Mesendoderm (in vitro differentiated cells): ENCODE data around the gene ZNRF3.

ENCODE experiments used
- DNase-seq: peaks from one replicate; pipeline ENCODE4 v3.0.0; 2013
- H2AK5ac ChIP-seq: 2 replicates; pipeline ENCODE4 v1.6.1; 2013; ENCODE audit warnings: low read length, inconsistent platforms
- H2BK120ac ChIP-seq: 2 replicates; pipeline ENCODE4 v1.6.1; 2013; ENCODE audit warnings: low read depth, mild to moderate bottlenecking, low read length, moderate library complexity, mixed read lengths
- H2BK15ac ChIP-seq: replicated peaks from 2 replicates; pipeline ENCODE4 v1.6.1; 2013; ENCODE audit warnings: low read depth, mild to moderate bottlenecking, moderate library complexity
- H2BK5ac ChIP-seq: 2 replicates; pipeline ENCODE4 v1.6.1; 2013; ENCODE audit warnings: low read length, inconsistent platforms
- H3K18ac ChIP-seq: 2 replicates; pipeline ENCODE4 v1.6.1; 2013; ENCODE audit warnings: mild to moderate bottlenecking, low read length, mixed read lengths
- H3K23ac ChIP-seq: one replicate; pipeline ENCODE4 v1.6.1; 2013; ENCODE audit warnings: low read length
- H3K27ac ChIP-seq: 2 replicates; pipeline ENCODE4 v1.5.1; 2013; ENCODE audit warnings: low read depth, mild to moderate bottlenecking, inconsistent platforms, low read length, moderate library complexity
- H3K27me3 ChIP-seq: 2 replicates; pipeline ENCODE4 v1.6.1; 2013; ENCODE audit warnings: low read length, control low read depth, mild to moderate bottlenecking, inconsistent platforms; ENCODE audit not compliant: insufficient read depth, poor library complexity
- H3K36me3 ChIP-seq: 2 replicates; pipeline ENCODE4 v1.6.1; 2013; ENCODE audit warnings: low read length, inconsistent platforms; ENCODE audit not compliant: control insufficient read depth, insufficient read depth
- H3K4ac ChIP-seq: one replicate; pipeline ENCODE4 v1.6.1; 2013; ENCODE audit warnings: low read depth, mild to moderate bottlenecking, low read length, moderate library complexity
- H3K4me1 ChIP-seq: 2 replicates; pipeline ENCODE4 v1.6.1; 2013; ENCODE audit warnings: low read depth, low read length, inconsistent platforms; ENCODE audit not compliant: control insufficient read depth
- H3K4me2 ChIP-seq: 2 replicates; pipeline ENCODE4 v1.6.1; 2013; ENCODE audit warnings: low read length
- H3K4me3 ChIP-seq: 2 replicates; pipeline ENCODE4 v1.5.1; 2013; ENCODE audit warnings: mild to moderate bottlenecking, low read length
- H3K56ac ChIP-seq: one replicate; pipeline ENCODE4 v1.6.1; 2013; ENCODE audit warnings: low read length
- H3K79me1 ChIP-seq: 2 replicates; pipeline ENCODE4 v1.6.1; 2013; ENCODE audit warnings: low read length, inconsistent platforms
- H3K79me2 ChIP-seq: 2 replicates; pipeline ENCODE4 v1.6.1; 2013; ENCODE audit warnings: mild to moderate bottlenecking, low read length; ENCODE audit not compliant: control insufficient read depth, insufficient read depth
- H3K9ac ChIP-seq: 2 replicates; pipeline ENCODE4 v1.6.1; 2013; ENCODE audit warnings: low read length, inconsistent platforms
- H4K5ac ChIP-seq: one replicate; pipeline ENCODE4 v1.6.1; 2013; ENCODE audit warnings: low read length
- H4K8ac ChIP-seq: one replicate; pipeline ENCODE4 v1.6.1; 2013; ENCODE audit warnings: low read depth, mild to moderate bottlenecking, control low read depth, low read length, moderate library complexity
- WGBS: extraction: QIAGEN DNeasy Blood & Tissue Kit; methylation state at CpG from one replicate; pipeline ENCODE4 v1.1.7; 2013; ENCODE audit warnings: low lambda C conversion rate, missing lambda C conversion rate; ENCODE audit not compliant: insufficient coverage; ENCODE audit errors: extremely low coverage; 5-methylcytosine and 5-hydroxymethylcytosine counted together

ZNRF3 gene

GRCh38 chr22:28998681-28999080 is 115.3 kb downstream of the ZNRF3 start:
- no peak overlapping the region for H3K4ac ChIP-seq
- H4K8ac ChIP-seq = no peak overlapping the region
- H3K18ac ChIP-seq = no peak overlapping the region
- H3K9ac ChIP-seq = no peak overlapping the region
- H2AK5ac ChIP-seq = no peak overlapping the region
- H3K27me3 ChIP-seq = no peaks in the 10 kb centered on the region
- no peak overlapping the region for H2BK15ac ChIP-seq
- H3K36me3 ChIP-seq = no peaks in the 10 kb centered on the region
- no peak overlapping the region for H4K5ac ChIP-seq
- H3K56ac ChIP-seq = no peak overlapping the region
- no peak overlapping the region for H2BK120ac ChIP-seq
- no peak overlapping the region for H3K23ac ChIP-seq
- H3K4me2 ChIP-seq = no peak overlapping the region
- H2BK5ac ChIP-seq = no peak overlapping the region
- peaks cover 10% of the 10 kb centered on the region for H3K79me1 ChIP-seq
- no CpG with 5 or more reads among the region's 3 CpGs for WGBS
- H3K27ac ChIP-seq = no peak overlapping the region
- no peak overlapping the region for H3K4me3 ChIP-seq
- DNase-seq = no peak
- peaks cover 2% of the 10 kb centered on the region for H3K79me2 ChIP-seq
- H3K4me1 ChIP-seq = peaks cover 4% of the 10 kb centered on the region

GRCh38 chr22:28999510-28999909 is 116.1 kb downstream of the ZNRF3 start:
- H3K79me2 ChIP-seq = peaks cover 2% of the 10 kb centered on the region
- H3K4ac ChIP-seq = no peak overlapping the region
- peaks cover 10% of the 10 kb centered on the region for H3K4me1 ChIP-seq
- H3K18ac ChIP-seq = no peak overlapping the region
- no peak overlapping the region for H3K23ac ChIP-seq
- no peaks in the 10 kb centered on the region for H3K36me3 ChIP-seq
- H3K4me2 ChIP-seq = no peak overlapping the region
- H3K4me3 ChIP-seq = no peak overlapping the region
- no peak overlapping the region for H3K56ac ChIP-seq
- H2BK120ac ChIP-seq = no peak overlapping the region
- H3K79me1 ChIP-seq = peaks cover 10% of the 10 kb centered on the region
- no peak overlapping the region for H3K9ac ChIP-seq
- WGBS = no CpG with 5 or more reads among the region's 7 CpGs
- no peaks in the 10 kb centered on the region for H3K27me3 ChIP-seq
- no peak overlapping the region for H4K5ac ChIP-seq
- H2BK5ac ChIP-seq = no peak overlapping the region
- no peak overlapping the region for H4K8ac ChIP-seq
- no peak overlapping the region for H2AK5ac ChIP-seq
- H3K27ac ChIP-seq = peak overlapping the region; percentile 2
- H2BK15ac ChIP-seq = no peak overlapping the region
- no peak for DNase-seq

- no peaks in the 10 kb centered on the region for H3K27me3 ChIP-seq
- no peak overlapping the region for H4K5ac ChIP-seq
- H3K4ac ChIP-seq = no peak overlapping the region
- H3K79me2 ChIP-seq = peaks cover 2% of the 10 kb centered on the region
- no peak overlapping the region for H2AK5ac ChIP-seq
- no peak overlapping the region for H2BK15ac ChIP-seq
- no peak overlapping the region for H3K9ac ChIP-seq
- WGBS = no CpG with 5 or more reads among the region's 1 CpG
- H3K56ac ChIP-seq = no peak overlapping the region
- H4K8ac ChIP-seq = no peak overlapping the region
- no peak overlapping the region for H3K4me3 ChIP-seq
- peaks cover 10% of the 10 kb centered on the region for H3K79me1 ChIP-seq
- no peak overlapping the region for H3K18ac ChIP-seq
- no peak overlapping the region for H3K23ac ChIP-seq
- H3K27ac ChIP-seq = peak overlapping the region; percentile 2
- no peak overlapping the region for H3K4me2 ChIP-seq
- H2BK120ac ChIP-seq = no peak overlapping the region
- no peak overlapping the region for H2BK5ac ChIP-seq
- no peaks in the 10 kb centered on the region for H3K36me3 ChIP-seq
- H3K4me1 ChIP-seq = peaks cover 13% of the 10 kb centered on the region
- peak; percentile 70 for DNase-seq
Observed at GRCh38 chr22:28999919-29000556, 116.7 kb downstream of the ZNRF3 start.

- Histone ChIP-seq H3K4me1 (peaks cover 16% of the 10 kb centered on the region), H3K27me3 (no peaks in the 10 kb centered on the region), H3K4ac (no peak overlapping the region), H3K36me3 (no peaks in the 10 kb centered on the region), H3K79me1 (peaks cover 10% of the 10 kb centered on the region), H4K5ac (no peak overlapping the region), H2BK120ac (no peak overlapping the region), H3K4me2 (no peak overlapping the region), H3K27ac (no peak overlapping the region), H3K23ac (no peak overlapping the region), H2BK15ac (no peak overlapping the region), H2BK5ac (no peak overlapping the region), H3K79me2 (peaks cover 2% of the 10 kb centered on the region), H3K18ac (no peak overlapping the region), H2AK5ac (no peak overlapping the region), H4K8ac (no peak overlapping the region), H3K56ac (no peak overlapping the region), H3K9ac (no peak overlapping the region), H3K4me3 (no peak overlapping the region)
- no peak for DNase-seq
- WGBS = no CpG with 5 or more reads among the region's 5 CpGs
Observed at GRCh38 chr22:29000641-29001040, 117.3 kb downstream of the ZNRF3 start.

- H3K27ac ChIP-seq = no peak overlapping the region
- no peak overlapping the region for H4K5ac ChIP-seq
- H3K4me3 ChIP-seq = no peak overlapping the region
- no CpG with 5 or more reads among the region's 4 CpGs for WGBS
- H3K4ac ChIP-seq = no peak overlapping the region
- no peak overlapping the region for H3K56ac ChIP-seq
- H3K4me1 ChIP-seq = peaks cover 22% of the 10 kb centered on the region
- H3K23ac ChIP-seq = no peak overlapping the region
- no peak overlapping the region for H3K4me2 ChIP-seq
- H2BK5ac ChIP-seq = no peak overlapping the region
- H3K18ac ChIP-seq = no peak overlapping the region
- H2AK5ac ChIP-seq = no peak overlapping the region
- H3K79me1 ChIP-seq = peaks cover 6% of the 10 kb centered on the region
- H3K36me3 ChIP-seq = no peaks in the 10 kb centered on the region
- DNase-seq = no peak
- H2BK120ac ChIP-seq = no peak overlapping the region
- H3K9ac ChIP-seq = no peak overlapping the region
- H3K79me2 ChIP-seq = peaks cover 2% of the 10 kb centered on the region
- no peaks in the 10 kb centered on the region for H3K27me3 ChIP-seq
- H4K8ac ChIP-seq = no peak overlapping the region
- no peak overlapping the region for H2BK15ac ChIP-seq
Observed at GRCh38 chr22:29002603-29003002, 119.2 kb downstream of the ZNRF3 start.

- H2AK5ac ChIP-seq = no peak overlapping the region
- H3K27me3 ChIP-seq = no peaks in the 10 kb centered on the region
- H3K4ac ChIP-seq = no peak overlapping the region
- H3K79me2 ChIP-seq = peaks cover 4% of the 10 kb centered on the region
- no peak overlapping the region for H3K9ac ChIP-seq
- H4K8ac ChIP-seq = no peak overlapping the region
- H2BK5ac ChIP-seq = no peak overlapping the region
- no peak for DNase-seq
- H3K4me2 ChIP-seq = no peak overlapping the region
- H3K23ac ChIP-seq = no peak overlapping the region
- no peak overlapping the region for H2BK15ac ChIP-seq
- no CpG with 5 or more reads among the region's 4 CpGs for WGBS
- H2BK120ac ChIP-seq = no peak overlapping the region
- no peak overlapping the region for H3K4me3 ChIP-seq
- H3K27ac ChIP-seq = peak overlapping the region; percentile 97
- no peak overlapping the region for H3K56ac ChIP-seq
- H4K5ac ChIP-seq = no peak overlapping the region
- H3K4me1 ChIP-seq = peaks cover 23% of the 10 kb centered on the region
- H3K18ac ChIP-seq = peak overlapping the region; percentile 92
- H3K79me1 ChIP-seq = peaks cover 6% of the 10 kb centered on the region
- no peaks in the 10 kb centered on the region for H3K36me3 ChIP-seq
Observed at GRCh38 chr22:29003552-29003951, 120.2 kb downstream of the ZNRF3 start.
